ENCODE measurements around the gene INPP5D.
"Not testable (repeated sequence)": the region's sequence is repeated elsewhere in the genome, so short reads cannot be mapped to it uniquely, and the experiment has no call there.

The INPP5D gene

GRCh38 chr2:233152541-233152940, 92.4 kb downstream of the INPP5D start:
- TF ChIP-seq Cebpa-rat (IDR thresholded peaks at IDR 0.05), result no peak
- Histone ChIP-seq H4K20me1 (peaks cover 0 to 58% (median 24%) of the 10 kb centered on the region in 11 experiments; a peak in 16 of 22 replicates), H3K4me2 (no peak overlapping the region), H3K9ac (no peak overlapping the region), H3K27ac (no peak overlapping the region), H3K4me1 (peaks cover 0 to under 1% (median 0%) of the 10 kb centered on the region in 10 experiments; a peak in 1 of 20 replicates), H3K27me3 (no peaks in the 10 kb centered on the region), H3K36me3 (peaks cover 98 to 100% (median 99%) of the 10 kb centered on the region in 11 experiments), H3K4me3 (no peak overlapping the region), H3K9me3 (replicated peaks in 1 of 11) (no peaks in the 10 kb centered on the region)

- Histone ChIP-seq H3K4me1 (no peaks in the 10 kb centered on the region), H3K9me3 (replicated peaks in 1 of 11) (no peaks in the 10 kb centered on the region), H3K36me3 (peaks cover 98 to 100% (median 99%) of the 10 kb centered on the region in 11 experiments), H3K27ac (no peak overlapping the region), H3K9ac (no peak overlapping the region), H4K20me1 (peaks cover 0 to 57% (median 20%) of the 10 kb centered on the region in 11 experiments; a peak in 15 of 22 replicates), H3K4me2 (no peak overlapping the region), H3K4me3 (no peak overlapping the region), H3K27me3 (no peaks in the 10 kb centered on the region)
- TF ChIP-seq Cebpa-rat (IDR thresholded peaks at IDR 0.05), result no peak
Observed at GRCh38 chr2:233153146-233153798, 93.1 kb downstream of the INPP5D start.

GRCh38 chr2:233156001-233156400, 95.9 kb downstream of the INPP5D start:
- no peak overlapping the region for H3K4me3 ChIP-seq

GRCh38 chr2:233156461-233156860, 96.3 kb downstream of the INPP5D start:
- Histone ChIP-seq H3K36me3 (peaks cover 96 to 100% (median 100%) of the 10 kb centered on the region in 11 experiments), H4K20me1 (peaks cover 0 to 27% (median 9%) of the 10 kb centered on the region in 11 experiments; a peak in 11 of 22 replicates)
- not testable (repeated sequence) for H3K9me3 ChIP-seq (replicated peaks in 1 of 11); H3K4me2 ChIP-seq; H3K9ac ChIP-seq; H3K4me3 ChIP-seq; H3K27me3 ChIP-seq; H3K4me1 ChIP-seq; H3K27ac ChIP-seq

More at GRCh38 chr2:233156001-233156400, 95.9 kb downstream of the INPP5D start:
- H4K20me1 ChIP-seq, result peaks cover 0 to 32% (median 13%) of the 10 kb centered on the region in 11 experiments; a peak in 12 of 22 replicates
- no peak overlapping the region for H3K4me2 ChIP-seq
- H3K9me3 ChIP-seq (replicated peaks in 1 of 11), result no peaks in the 10 kb centered on the region
- H3K4me1 ChIP-seq, result no peaks in the 10 kb centered on the region
- TF ChIP-seq Cebpa-rat (IDR thresholded peaks at IDR 0.05), result no peak
- H3K9ac ChIP-seq, result no peak overlapping the region
- H3K27me3 ChIP-seq, result no peaks in the 10 kb centered on the region
- H3K27ac ChIP-seq, result no peak overlapping the region
- peaks cover 98 to 100% (median 100%) of the 10 kb centered on the region in 11 experiments for H3K36me3 ChIP-seq

- Histone ChIP-seq H3K4me2 (no peak overlapping the region; a peak in 1 of 22 replicates), H4K20me1 (peaks cover 0 to 7% (median 0%) of the 10 kb centered on the region in 11 experiments; a peak in 4 of 22 replicates), H3K27ac (peak overlapping the region in 2 of 11 experiments; percentile 17 to 22; a peak in 1 of 22 replicates), H3K4me3 (no peak overlapping the region), H3K27me3 (no peaks in the 10 kb centered on the region), H3K36me3 (peaks cover 83 to 98% (median 97%) of the 10 kb centered on the region in 11 experiments), H3K9me3 (replicated peaks in 1 of 11) (no peaks in the 10 kb centered on the region), H3K4me1 (peaks cover 0 to 54% (median 24%) of the 10 kb centered on the region in 10 experiments; a peak in 12 of 20 replicates), H3K9ac (no peak overlapping the region; a peak in 1 of 22 replicates)
- no peak for TF ChIP-seq Cebpa-rat (IDR thresholded peaks at IDR 0.05)
Observed at GRCh38 chr2:233161730-233162129, 101.6 kb downstream of the INPP5D start.

GRCh38 chr2:233162770-233163169, 102.6 kb downstream of the INPP5D start:
- Histone ChIP-seq H3K27ac (peak overlapping the region in 4 of 11 experiments; percentile 78 to 94 (median 84); a peak in 7 of 22 replicates), H3K9me3 (replicated peaks in 1 of 11) (no peaks in the 10 kb centered on the region), H3K4me2 (peak overlapping the region in 3 of 11 experiments; percentile 72 to 91 (median 90); a peak in 4 of 22 replicates), H3K36me3 (peaks cover 83 to 98% (median 97%) of the 10 kb centered on the region in 11 experiments), H4K20me1 (peaks cover 0 to 7% (median 0%) of the 10 kb centered on the region in 11 experiments; a peak in 4 of 22 replicates), H3K4me1 (peaks cover 0 to 64% (median 27%) of the 10 kb centered on the region in 10 experiments; a peak in 12 of 20 replicates), H3K27me3 (no peaks in the 10 kb centered on the region), H3K4me3 (no peak overlapping the region), H3K9ac (no peak overlapping the region)
- no peak for TF ChIP-seq Cebpa-rat (IDR thresholded peaks at IDR 0.05)

- peak overlapping the region in 5 of 11 experiments; percentile 18 to 94 (median 78); a peak in 9 of 22 replicates for H3K27ac ChIP-seq
- peak overlapping the region in 4 of 11 experiments; percentile 24 to 76 (median 66); a peak in 5 of 22 replicates for H3K9ac ChIP-seq
- H3K36me3 ChIP-seq, result peaks cover 81 to 98% (median 95%) of the 10 kb centered on the region in 11 experiments
Observed at GRCh38 chr2:233163486-233164103, 103.5 kb downstream of the INPP5D start.

GRCh38 chr2:233164128-233164635, 104.0 kb downstream of the INPP5D start:
- Histone ChIP-seq H3K27ac (peak overlapping the region in 6 of 11 experiments; percentile 18 to 94 (median 78); a peak in 11 of 22 replicates), H3K36me3 (peaks cover 81 to 98% (median 95%) of the 10 kb centered on the region in 11 experiments), H3K9ac (peak overlapping the region in 5 of 11 experiments; percentile 24 to 76 (median 60); a peak in 8 of 22 replicates)

More at GRCh38 chr2:233163486-233164103, 103.5 kb downstream of the INPP5D start:
- Histone ChIP-seq H3K4me3 (no peak overlapping the region), H3K27me3 (no peaks in the 10 kb centered on the region), H3K4me1 (peaks cover 0 to 72% (median 27%) of the 10 kb centered on the region in 10 experiments; a peak in 12 of 20 replicates), H3K4me2 (peak overlapping the region in 5 of 11 experiments; percentile 61 to 91 (median 81); a peak in 8 of 22 replicates), H3K9me3 (replicated peaks in 1 of 11) (no peaks in the 10 kb centered on the region), H4K20me1 (peaks cover 0 to 7% (median 0%) of the 10 kb centered on the region in 11 experiments; a peak in 4 of 22 replicates)
- no peak for TF ChIP-seq Cebpa-rat (IDR thresholded peaks at IDR 0.05)

More at GRCh38 chr2:233164128-233164635, 104.0 kb downstream of the INPP5D start:
- Histone ChIP-seq H3K4me2 (peak overlapping the region in 5 of 11 experiments; percentile 61 to 91 (median 81); a peak in 9 of 22 replicates), H3K4me1 (peaks cover 0 to 78% (median 27%) of the 10 kb centered on the region in 10 experiments; a peak in 12 of 20 replicates), H3K4me3 (0 out of 20 replicates have a peak overlapping the region, but pooled peaks of 1 of the 10 experiments have one; percentile 9), H4K20me1 (peaks cover 0 to 7% (median 0%) of the 10 kb centered on the region in 11 experiments; a peak in 3 of 22 replicates), H3K9me3 (replicated peaks in 1 of 11) (no peaks in the 10 kb centered on the region), H3K27me3 (no peaks in the 10 kb centered on the region)
- no peak for TF ChIP-seq Cebpa-rat (IDR thresholded peaks at IDR 0.05)

All from BLaER1 treated with 17β-estradiol and CSF1 and Interleukin-3, amounts not matched to agents 10 nM and 100 nM (cell line).